ENCODE results near the gene FAM210B.

- no peak for TF ChIP-seq POLR2AphosphoS5 (IDR thresholded peaks at IDR 0.05; ENCODE audit: low read depth, low read length)
- no peak for TF ChIP-seq TAF1 (IDR thresholded peaks at IDR 0.05; ENCODE audit: low read depth, low read length)
- no peak for TF ChIP-seq POLR2A (IDR thresholded peaks at IDR 0.05; ENCODE audit: low read depth, low read length)
- no peak for TF ChIP-seq SPI1 (IDR thresholded peaks at IDR 0.05; ENCODE audit: low read depth, low read length)
- TF ChIP-seq POU2F2 (IDR thresholded peaks at IDR 0.05; ENCODE audit: low read depth, low read length): no peak
These were observed 16.0 kb upstream of the FAM210B start for GRCh38 chr20:56342783-56343182.
